Erythroblast (primary cell): Measurements from ENCODE around the gene GSDME.

Experiments
- GATA1 ChIP-seq: IDR thresholded peaks from 2 replicates; pipeline ENCODE4 v1.6.1; 2011; ENCODE audit warnings: low read depth, mild to moderate bottlenecking, control low read depth, low read length, moderate library complexity
- POLR2A ChIP-seq: IDR thresholded peaks from 2 replicates; pipeline ENCODE4 v1.6.1; 2011; ENCODE audit warnings: mild to moderate bottlenecking, low read length

DNA sequence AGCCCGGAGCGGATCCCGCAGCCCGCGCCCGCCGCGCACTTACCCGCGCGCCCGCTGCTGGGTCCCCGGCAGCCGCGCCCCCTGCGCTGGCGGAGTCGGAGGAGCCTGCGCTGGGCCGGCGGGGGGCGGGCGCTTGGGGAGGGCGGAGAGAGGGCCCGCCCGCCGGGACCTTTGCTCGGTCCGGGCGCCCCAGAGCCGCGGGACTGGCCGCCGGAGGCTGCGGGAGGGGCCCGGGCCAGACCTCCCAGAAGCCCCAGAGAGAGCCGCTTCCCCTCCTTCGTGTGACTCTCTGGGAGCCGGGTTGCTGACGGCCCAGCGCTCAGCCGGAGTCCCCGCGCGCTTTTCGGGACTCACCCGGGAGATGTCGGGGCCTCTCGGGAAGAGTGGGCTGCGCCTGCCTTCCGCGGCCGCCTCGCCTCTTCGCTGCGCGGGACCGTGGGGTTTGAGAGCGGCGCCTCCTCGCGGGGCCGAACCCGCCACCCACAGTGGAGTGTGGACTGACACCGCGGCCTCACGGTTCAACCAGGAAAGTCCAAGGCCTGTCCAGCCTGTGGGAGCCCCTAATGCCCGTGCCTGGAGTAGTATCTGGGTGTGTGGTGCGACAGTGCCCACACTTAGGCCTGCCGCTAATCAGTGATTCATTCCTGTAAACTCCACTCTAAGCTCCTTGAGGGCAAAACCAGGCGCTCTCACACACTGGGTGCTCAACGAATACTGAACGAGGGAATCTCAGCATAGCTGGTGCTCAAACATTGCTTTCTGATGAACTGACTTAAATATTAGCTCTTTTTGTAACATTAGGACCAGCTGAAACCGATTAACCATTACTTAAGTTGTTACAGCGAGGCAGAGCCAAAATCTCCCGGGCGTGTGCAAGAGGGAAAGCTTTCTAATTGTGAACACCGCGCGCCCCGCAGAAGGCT is at the start of gene GSDME:
- TF ChIP-seq POLR2A: no peak
- TF ChIP-seq GATA1: no peak
